HEK293 (cell line): ENCODE data around the gene TMED7.
A peak's percentile ranks its signal among the peaks of the same experiment; 100 is the strongest.

ENCODE experiments used
- CTCF ChIA-PET: fragments of 350-600 bp; formaldehyde crosslinking; extraction: SDS; loops from one replicate; lab custom pipeline; 2021; ENCODE audit warnings: antibody characterized with exemption; lab: Yijun Ruan, JAX
- POLR2A ChIA-PET: fragments of 300-600 bp; formaldehyde crosslinking; extraction: SDS; loops from one replicate; lab custom pipeline; 2020; ENCODE audit warnings: antibody characterized with exemption, inconsistent platforms; lab: Yijun Ruan, JAX
- H3K27ac ChIP-seq: fragments of 200-500 bp; sonication (Bioruptor generic); 2 replicates; pipeline ENCODE4 v1.5.1; 2014; ENCODE audit warnings: low read depth, low read length, control low read depth, inconsistent platforms; ENCODE audit errors: extremely low read depth
- H3K36me3 ChIP-seq, 2 experiments: fragments of 200-500 bp in 1 of 2; sonication (Bioruptor generic) in 1 of 2; 1 replicate in 1 of 2; 2 replicates in 1 of 2; pipeline ENCODE4 v1.5.1; 2014 to 2017; ENCODE audit warnings: inconsistent platforms in 2 of 2, low read length in 2 of 2; ENCODE audit not compliant: control insufficient read depth in 2 of 2, insufficient read depth in 1 of 2
- H3K4me1 ChIP-seq: fragments of 200-500 bp; sonication (Bioruptor generic); 2 replicates; pipeline ENCODE4 v1.5.1; 2014; ENCODE audit warnings: mild to moderate bottlenecking, low read length, inconsistent platforms; ENCODE audit not compliant: control insufficient read depth, insufficient read depth
- H3K4me3 ChIP-seq: 2 replicates; pipeline ENCODE4 v1.5.1; 2011; ENCODE audit warnings: low read depth, mild to moderate bottlenecking, control low read depth, low read length, moderate library complexity
- H3K9me3 ChIP-seq: fragments of 200-500 bp; sonication (Bioruptor generic); 2 replicates; pipeline ENCODE4 v1.5.1; 2014; ENCODE audit warnings: low read depth, low read length, inconsistent platforms; ENCODE audit not compliant: control insufficient read depth, insufficient read depth
- EGR2 ChIP-seq: fragments of 450-650 bp; formaldehyde crosslinking; IDR thresholded peaks from 2 replicates; pipeline ENCODE4 v1.5.1; 2016; ENCODE audit warnings: low read depth, missing biosample characterization, missing genetic modification characterization
- MZF1 ChIP-seq: fragments of 450-650 bp; formaldehyde crosslinking; IDR thresholded peaks from 2 replicates; pipeline ENCODE4 v1.5.1; 2017; ENCODE audit warnings: missing biosample characterization, missing genetic modification characterization, borderline replicate concordance
- PRDM1 ChIP-seq: fragments of 450-650 bp; formaldehyde crosslinking; IDR thresholded peaks from 2 replicates; pipeline ENCODE4; 2016; ENCODE audit warnings: missing biosample characterization, missing genetic modification characterization
- TCF7L2 ChIP-seq: IDR thresholded peaks from 2 replicates; pipeline ENCODE4 v1.6.1; 2011; ENCODE audit warnings: low read depth, mild to moderate bottlenecking, inconsistent platforms, low read length, moderate library complexity, borderline replicate concordance
- ZBTB20 ChIP-seq: fragments of 450-650 bp; formaldehyde crosslinking; IDR thresholded peaks from 2 replicates; pipeline ENCODE4 v1.5.1; 2016; ENCODE audit warnings: missing biosample characterization, missing genetic modification characterization
- ZBTB7A ChIP-seq: fragments of 450-650 bp; formaldehyde crosslinking; IDR thresholded peaks from 2 replicates; pipeline ENCODE4 v1.5.1; 2016; ENCODE audit warnings: low read depth, missing biosample characterization, missing genetic modification characterization
- ZBTB8A ChIP-seq: fragments of 450-650 bp; formaldehyde crosslinking; IDR thresholded peaks from 2 replicates; pipeline ENCODE4 v1.5.1; 2016; ENCODE audit warnings: missing biosample characterization, missing genetic modification characterization
- ZFP3 ChIP-seq: fragments of 450-650 bp; formaldehyde crosslinking; IDR thresholded peaks from 2 replicates; pipeline ENCODE4 v1.5.1; 2016; ENCODE audit warnings: low read depth, missing biosample characterization, missing genetic modification characterization
- ZIC2 ChIP-seq: fragments of 450-650 bp; formaldehyde crosslinking; IDR thresholded peaks from 2 replicates; pipeline ENCODE4 v1.5.1; 2016; ENCODE audit warnings: missing biosample characterization, missing genetic modification characterization
- ZNF146 ChIP-seq: fragments of 450-650 bp; formaldehyde crosslinking; IDR thresholded peaks from 2 replicates; pipeline ENCODE4 v1.5.1; 2016; ENCODE audit warnings: missing biosample characterization, missing genetic modification characterization
- ZNF335 ChIP-seq: fragments of 450-650 bp; formaldehyde crosslinking; conservative IDR thresholded peaks from 2 replicates; pipeline ENCODE4 v1.5.1; 2016; ENCODE audit warnings: missing biosample characterization, missing genetic modification characterization
- ZNF366 ChIP-seq: fragments of 450-650 bp; formaldehyde crosslinking; conservative IDR thresholded peaks from 2 replicates; pipeline ENCODE4 v1.5.1; 2016; ENCODE audit warnings: missing biosample characterization, missing genetic modification characterization
- ZNF670 ChIP-seq: fragments of 450-650 bp; formaldehyde crosslinking; IDR thresholded peaks from 2 replicates; pipeline ENCODE4 v1.5.1; 2016; ENCODE audit warnings: missing biosample characterization, missing genetic modification characterization, low read depth
- ZNF677 ChIP-seq: fragments of 450-650 bp; IDR thresholded peaks from 2 replicates; pipeline ENCODE4 v1.5.0; 2018; ENCODE audit warnings: missing biosample characterization, mild to moderate bottlenecking, missing genetic modification characterization, moderate library complexity
- ZNF701 ChIP-seq: fragments of 450-650 bp; formaldehyde crosslinking; IDR thresholded peaks from 2 replicates; pipeline ENCODE4 v1.5.1; 2016; ENCODE audit warnings: missing biosample characterization, missing genetic modification characterization
- ZNF776 ChIP-seq: fragments of 450-650 bp; formaldehyde crosslinking; IDR thresholded peaks from 2 replicates; pipeline ENCODE4 v1.5.0; 2017; ENCODE audit warnings: missing biosample characterization, missing genetic modification characterization, borderline replicate concordance
- ZSCAN16 ChIP-seq: fragments of 450-650 bp; formaldehyde crosslinking; IDR thresholded peaks from 2 replicates; pipeline ENCODE4 v1.5.1; 2016; ENCODE audit warnings: missing biosample characterization, missing genetic modification characterization
- TF ChIP-seq, protein P1 (sequence below): fragments of 450-650 bp; formaldehyde crosslinking; IDR thresholded peaks from 2 replicates; pipeline ENCODE4 v1.5.1; 2016; ENCODE audit warnings: missing biosample characterization, missing genetic modification characterization
- TF ChIP-seq, protein P2 (sequence below): fragments of 450-650 bp; formaldehyde crosslinking; IDR thresholded peaks from 2 replicates; pipeline ENCODE4 v1.5.1; 2016; ENCODE audit warnings: missing biosample characterization, missing genetic modification characterization
- TF ChIP-seq, protein P3 (sequence below): sonication (generic); formaldehyde crosslinking; IDR thresholded peaks from 2 replicates; pipeline ENCODE4 v1.8.1; 2022; ENCODE audit warnings: mild to moderate bottlenecking, moderate library complexity, missing genetic modification reagents
- TF ChIP-seq, protein P4 (sequence below): fragments of 450-650 bp; formaldehyde crosslinking; IDR thresholded peaks from 2 replicates; pipeline ENCODE4 v1.5.1; 2016; ENCODE audit warnings: missing biosample characterization, missing genetic modification characterization

Gene TMED7

DNA sequence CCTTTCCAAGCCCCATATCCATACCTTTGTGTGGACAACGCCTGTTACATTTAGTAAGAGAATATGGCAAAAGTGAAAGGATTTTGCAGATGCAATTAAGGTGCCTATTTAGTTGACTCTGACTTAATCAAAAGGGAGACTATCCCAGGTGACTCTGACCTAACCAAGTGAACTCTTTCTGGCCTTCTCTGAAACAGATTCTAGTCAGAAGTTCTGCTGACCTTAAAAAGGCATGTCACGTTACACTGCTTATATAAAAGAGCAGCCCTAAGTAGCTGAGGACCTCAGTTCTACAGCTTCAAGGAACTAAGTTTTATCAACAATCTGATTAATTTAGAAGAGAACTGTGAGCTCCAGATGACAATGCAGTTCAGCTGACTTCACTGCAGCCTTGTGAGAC, 17.9 kb downstream of the TMED7 start (continued):
- TF ChIP-seq ZNF670 (tag by site-specific recombination) (no peak), ZIC2 (tag by site-specific recombination) (no peak), ZNF146 (tag by site-specific recombination) (no peak)
- TF ChIP-seq, all 188 proteins: peak for 0

DNA sequence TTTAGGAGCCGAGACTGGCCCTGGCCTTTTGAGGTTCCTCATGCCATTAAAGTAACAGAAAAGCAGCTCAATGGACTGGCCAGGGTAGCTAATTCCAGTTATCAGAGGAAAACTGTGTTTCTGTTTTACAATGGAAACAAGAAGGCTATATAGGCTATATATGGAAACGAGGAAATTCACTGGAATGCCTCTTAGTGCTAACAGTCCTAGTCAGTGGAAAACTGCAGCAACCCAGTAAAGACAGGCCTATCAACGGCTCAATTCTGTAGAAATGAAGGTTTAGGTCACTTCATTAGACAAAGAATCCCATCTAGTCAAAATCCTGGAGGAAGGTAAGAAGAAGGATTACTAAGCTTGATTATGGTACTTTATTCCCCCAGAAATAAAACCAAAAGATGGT, 20.4 kb downstream of the TMED7 start:
- Histone ChIP-seq H3K27ac (no peak overlapping the region), H3K4me1 (peaks cover 3% of the 10 kb centered on the region), H3K4me3 (no peak overlapping the region), H3K9me3 (no peaks in the 10 kb centered on the region), H3K36me3 (peaks cover 0 to 16% of the 10 kb centered on the region in 2 experiments; a peak in 1 of 3 replicates)
- ChIA-PET POLR2A (no interaction called here), CTCF (no interaction called here)
- no peak for TF ChIP-seq ZNF776
- peak; percentile 98 for TF ChIP-seq ZNF677 (tag by site-specific recombination)

DNA sequence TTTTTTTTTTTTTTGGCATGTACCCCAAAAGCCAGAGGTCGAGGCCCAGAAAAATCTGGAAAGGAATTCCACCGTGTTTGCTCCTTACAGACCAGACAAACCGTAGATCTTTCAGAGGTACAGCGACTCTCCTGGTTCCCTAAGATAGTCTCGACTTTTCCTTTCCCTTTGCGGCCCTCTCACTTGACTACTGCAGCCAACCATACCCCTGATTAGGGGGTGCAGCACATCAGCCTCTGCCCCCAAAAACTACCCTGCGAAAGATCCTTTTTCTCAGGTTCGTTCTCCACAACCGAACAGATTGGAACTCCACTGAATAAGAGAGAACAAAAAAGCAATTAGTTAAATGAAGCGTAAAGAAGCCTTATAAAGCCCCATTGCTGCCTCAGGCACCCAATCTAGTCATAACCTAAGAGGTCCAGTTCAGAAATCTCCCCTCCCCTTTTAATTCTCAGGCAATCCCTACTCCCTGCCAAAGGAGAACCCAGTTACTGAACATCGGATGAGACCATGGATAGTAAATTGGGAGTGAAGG, 23.2 kb downstream of the TMED7 start:
- peak overlapping the region; percentile 88; the same call in 1 of the 2 replicates for H3K27ac ChIP-seq

More for the DNA sequence above, 23.2 kb downstream of the TMED7 start:
- POLR2A ChIA-PET = interaction anchor here (0.6 to 1.5 kb wide), 3 partner anchors 31 to 58 kb away, joined by 3 to 6 read pairs (median 4); partner anchors contain the start of gene FEM1C
- peaks cover 3% of the 10 kb centered on the region for H3K4me1 ChIP-seq
- no peaks in the 10 kb centered on the region for H3K9me3 ChIP-seq
- H3K4me3 ChIP-seq = peak overlapping the region; percentile 50
- CTCF ChIA-PET = interaction anchor here (0.5 kb wide), 1 partner anchor 33 kb away, joined by 3 read pairs; no protein-coding TSS in a partner anchor
- TF ChIP-seq MZF1 (peak; percentile 74; the same call in 1 of the 2 replicates), ZNF701 (tag by site-specific recombination) (no peak), ZSCAN16 (tag by site-specific recombination) (no peak), TCF7L2 (no peak), ZBTB8A (peak; percentile 16; the same call in 1 of the 2 replicates), ZFP3 (tag by site-specific recombination) (no peak), PRDM1 (peak; percentile 31; the same call in 1 of the 2 replicates), ZBTB7A (tag by site-specific recombination) (no peak), EGR2 (tag by site-specific recombination) (no peak), ZNF335 (tag by site-specific recombination) (peak; percentile 53; the same call in 1 of the 2 replicates), ZNF366 (tag by site-specific recombination) (0 out of 2 replicates have a peak, but pooled peaks have one; percentile 16), ZBTB20 (tag by site-specific recombination) (0 out of 2 replicates have a peak, but pooled peaks have one; percentile 6)
- TF ChIP-seq, protein P1, sequence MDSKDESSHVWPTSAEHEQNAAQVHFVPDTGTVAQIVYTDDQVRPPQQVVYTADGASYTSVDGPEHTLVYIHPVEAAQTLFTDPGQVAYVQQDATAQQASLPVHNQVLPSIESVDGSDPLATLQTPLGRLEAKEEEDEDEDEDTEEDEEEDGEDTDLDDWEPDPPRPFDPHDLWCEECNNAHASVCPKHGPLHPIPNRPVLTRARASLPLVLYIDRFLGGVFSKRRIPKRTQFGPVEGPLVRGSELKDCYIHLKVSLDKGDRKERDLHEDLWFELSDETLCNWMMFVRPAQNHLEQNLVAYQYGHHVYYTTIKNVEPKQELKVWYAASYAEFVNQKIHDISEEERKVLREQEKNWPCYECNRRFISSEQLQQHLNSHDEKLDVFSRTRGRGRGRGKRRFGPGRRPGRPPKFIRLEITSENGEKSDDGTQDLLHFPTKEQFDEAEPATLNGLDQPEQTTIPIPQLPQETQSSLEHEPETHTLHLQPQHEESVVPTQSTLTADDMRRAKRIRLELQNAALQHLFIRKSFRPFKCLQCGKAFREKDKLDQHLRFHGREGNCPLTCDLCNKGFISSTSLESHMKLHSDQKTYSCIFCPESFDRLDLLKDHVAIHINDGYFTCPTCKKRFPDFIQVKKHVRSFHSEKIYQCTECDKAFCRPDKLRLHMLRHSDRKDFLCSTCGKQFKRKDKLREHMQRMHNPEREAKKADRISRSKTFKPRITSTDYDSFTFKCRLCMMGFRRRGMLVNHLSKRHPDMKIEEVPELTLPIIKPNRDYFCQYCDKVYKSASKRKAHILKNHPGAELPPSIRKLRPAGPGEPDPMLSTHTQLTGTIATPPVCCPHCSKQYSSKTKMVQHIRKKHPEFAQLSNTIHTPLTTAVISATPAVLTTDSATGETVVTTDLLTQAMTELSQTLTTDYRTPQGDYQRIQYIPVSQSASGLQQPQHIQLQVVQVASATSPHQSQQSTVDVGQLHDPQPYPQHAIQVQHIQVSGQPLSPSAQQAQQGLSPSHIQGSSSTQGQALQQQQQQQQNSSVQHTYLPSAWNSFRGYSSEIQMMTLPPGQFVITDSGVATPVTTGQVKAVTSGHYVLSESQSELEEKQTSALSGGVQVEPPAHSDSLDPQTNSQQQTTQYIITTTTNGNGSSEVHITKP = peak; percentile 62
- TF ChIP-seq, protein P2, sequence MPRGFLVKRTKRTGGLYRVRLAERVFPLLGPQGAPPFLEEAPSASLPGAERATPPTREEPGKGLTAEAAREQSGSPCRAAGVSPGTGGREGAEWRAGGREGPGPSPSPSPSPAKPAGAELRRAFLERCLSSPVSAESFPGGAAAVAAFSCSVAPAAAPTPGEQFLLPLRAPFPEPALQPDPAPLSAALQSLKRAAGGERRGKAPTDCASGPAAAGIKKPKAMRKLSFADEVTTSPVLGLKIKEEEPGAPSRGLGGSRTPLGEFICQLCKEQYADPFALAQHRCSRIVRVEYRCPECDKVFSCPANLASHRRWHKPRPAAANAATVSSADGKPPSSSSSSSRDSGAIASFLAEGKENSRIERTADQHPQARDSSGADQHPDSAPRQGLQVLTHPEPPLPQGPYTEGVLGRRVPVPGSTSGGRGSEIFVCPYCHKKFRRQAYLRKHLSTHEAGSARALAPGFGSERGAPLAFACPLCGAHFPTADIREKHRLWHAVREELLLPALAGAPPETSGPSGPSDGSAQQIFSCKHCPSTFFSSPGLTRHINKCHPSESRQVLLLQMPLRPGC = no peak
- TF ChIP-seq, protein P3, sequence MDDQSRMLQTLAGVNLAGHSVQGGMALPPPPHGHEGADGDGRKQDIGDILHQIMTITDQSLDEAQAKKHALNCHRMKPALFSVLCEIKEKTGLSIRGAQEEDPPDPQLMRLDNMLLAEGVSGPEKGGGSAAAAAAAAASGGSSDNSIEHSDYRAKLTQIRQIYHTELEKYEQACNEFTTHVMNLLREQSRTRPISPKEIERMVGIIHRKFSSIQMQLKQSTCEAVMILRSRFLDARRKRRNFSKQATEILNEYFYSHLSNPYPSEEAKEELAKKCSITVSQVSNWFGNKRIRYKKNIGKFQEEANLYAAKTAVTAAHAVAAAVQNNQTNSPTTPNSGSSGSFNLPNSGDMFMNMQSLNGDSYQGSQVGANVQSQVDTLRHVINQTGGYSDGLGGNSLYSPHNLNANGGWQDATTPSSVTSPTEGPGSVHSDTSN (CRISPR knock-in tag) = no peak
- TF ChIP-seq, protein P4, sequence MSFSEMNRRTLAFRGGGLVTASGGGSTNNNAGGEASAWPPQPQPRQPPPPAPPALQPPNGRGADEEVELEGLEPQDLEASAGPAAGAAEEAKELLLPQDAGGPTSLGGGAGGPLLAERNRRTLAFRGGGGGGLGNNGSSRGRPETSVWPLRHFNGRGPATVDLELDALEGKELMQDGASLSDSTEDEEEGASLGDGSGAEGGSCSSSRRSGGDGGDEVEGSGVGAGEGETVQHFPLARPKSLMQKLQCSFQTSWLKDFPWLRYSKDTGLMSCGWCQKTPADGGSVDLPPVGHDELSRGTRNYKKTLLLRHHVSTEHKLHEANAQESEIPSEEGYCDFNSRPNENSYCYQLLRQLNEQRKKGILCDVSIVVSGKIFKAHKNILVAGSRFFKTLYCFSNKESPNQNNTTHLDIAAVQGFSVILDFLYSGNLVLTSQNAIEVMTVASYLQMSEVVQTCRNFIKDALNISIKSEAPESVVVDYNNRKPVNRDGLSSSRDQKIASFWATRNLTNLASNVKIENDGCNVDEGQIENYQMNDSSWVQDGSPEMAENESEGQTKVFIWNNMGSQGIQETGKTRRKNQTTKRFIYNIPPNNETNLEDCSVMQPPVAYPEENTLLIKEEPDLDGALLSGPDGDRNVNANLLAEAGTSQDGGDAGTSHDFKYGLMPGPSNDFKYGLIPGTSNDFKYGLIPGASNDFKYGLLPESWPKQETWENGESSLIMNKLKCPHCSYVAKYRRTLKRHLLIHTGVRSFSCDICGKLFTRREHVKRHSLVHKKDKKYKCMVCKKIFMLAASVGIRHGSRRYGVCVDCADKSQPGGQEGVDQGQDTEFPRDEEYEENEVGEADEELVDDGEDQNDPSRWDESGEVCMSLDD (tag by site-specific recombination) = no peak
- peaks cover 0 to 14% of the 10 kb centered on the region in 2 experiments; a peak in 1 of 3 replicates for H3K36me3 ChIP-seq
